ENCODE measurements around the gene HPN. TPM values are rescaled to one million over a fixed set of nuclear protein-coding genes. Genes with fewer than 3 reads are reported as not detected.

HPN gene
- total RNA-seq, 4 donors from 2014 or later, result 0.67 to 1.4 TPM; not detected in 2

DNA sequence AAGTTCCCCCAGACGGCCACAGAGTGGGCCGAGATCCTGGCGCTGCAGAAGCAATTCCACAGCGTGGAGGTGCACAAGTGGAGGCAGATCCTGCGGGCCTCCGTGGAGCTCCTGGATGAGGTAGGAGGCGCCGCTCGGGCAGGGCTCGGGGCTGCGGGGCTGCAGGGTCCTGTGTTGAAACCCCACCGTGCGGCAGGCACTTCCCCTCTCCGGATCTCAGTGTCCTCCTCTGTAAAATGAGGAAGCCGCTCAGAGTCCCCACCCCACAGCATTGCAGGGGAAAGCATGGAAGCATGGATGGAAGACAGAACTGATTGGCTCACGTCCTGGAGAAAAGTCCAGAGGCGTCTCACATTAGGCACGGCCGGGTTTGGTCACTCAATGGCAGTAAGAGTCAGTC, 18.1 kb upstream of the HPN start:
- DNase-seq, result no peak
- no peaks in the 10 kb centered on the region for H3K9me3 ChIP-seq
- peaks cover 0 to 79% (median 0%) of the 10 kb centered on the region in 3 donors for H3K36me3 ChIP-seq
- TF ChIP-seq POLR2A (IDR thresholded peaks at IDR 0.05), result no peak
- TF ChIP-seq, protein P1, sequence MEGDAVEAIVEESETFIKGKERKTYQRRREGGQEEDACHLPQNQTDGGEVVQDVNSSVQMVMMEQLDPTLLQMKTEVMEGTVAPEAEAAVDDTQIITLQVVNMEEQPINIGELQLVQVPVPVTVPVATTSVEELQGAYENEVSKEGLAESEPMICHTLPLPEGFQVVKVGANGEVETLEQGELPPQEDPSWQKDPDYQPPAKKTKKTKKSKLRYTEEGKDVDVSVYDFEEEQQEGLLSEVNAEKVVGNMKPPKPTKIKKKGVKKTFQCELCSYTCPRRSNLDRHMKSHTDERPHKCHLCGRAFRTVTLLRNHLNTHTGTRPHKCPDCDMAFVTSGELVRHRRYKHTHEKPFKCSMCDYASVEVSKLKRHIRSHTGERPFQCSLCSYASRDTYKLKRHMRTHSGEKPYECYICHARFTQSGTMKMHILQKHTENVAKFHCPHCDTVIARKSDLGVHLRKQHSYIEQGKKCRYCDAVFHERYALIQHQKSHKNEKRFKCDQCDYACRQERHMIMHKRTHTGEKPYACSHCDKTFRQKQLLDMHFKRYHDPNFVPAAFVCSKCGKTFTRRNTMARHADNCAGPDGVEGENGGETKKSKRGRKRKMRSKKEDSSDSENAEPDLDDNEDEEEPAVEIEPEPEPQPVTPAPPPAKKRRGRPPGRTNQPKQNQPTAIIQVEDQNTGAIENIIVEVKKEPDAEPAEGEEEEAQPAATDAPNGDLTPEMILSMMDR (IDR thresholded peaks at IDR 0.05), result no peak
- no peak overlapping the region for H3K27ac ChIP-seq
- no peak overlapping the region for H3K4me3 ChIP-seq
- H3K27me3 ChIP-seq, result no peaks in the 10 kb centered on the region
- H3K4me1 ChIP-seq, result no peaks in the 10 kb centered on the region

DNA sequence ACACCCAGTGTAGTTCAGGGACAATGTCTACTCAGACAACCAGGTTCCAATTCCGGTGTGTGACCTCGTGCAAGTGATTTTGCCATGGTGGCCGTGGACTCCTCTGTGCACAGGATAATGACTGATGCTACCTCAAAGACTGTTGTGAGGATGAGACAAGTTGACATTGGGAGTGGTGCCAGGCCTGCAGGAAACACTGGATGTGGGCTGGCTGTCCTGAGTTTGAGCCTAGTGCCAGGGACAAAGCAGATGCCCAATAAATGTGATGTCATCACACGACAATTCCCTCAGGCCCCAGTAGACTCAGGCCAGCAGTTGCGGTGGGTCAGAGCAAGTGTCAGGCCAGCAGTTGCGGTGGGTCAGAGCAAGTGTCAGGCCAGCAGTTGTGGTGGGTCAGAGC, 17.4 kb upstream of the HPN start:
- TF ChIP-seq POLR2A (IDR thresholded peaks at IDR 0.05), result no peak
- TF ChIP-seq, protein P1 (IDR thresholded peaks at IDR 0.05), result no peak
- no peaks in the 10 kb centered on the region for H3K4me1 ChIP-seq

DNA sequence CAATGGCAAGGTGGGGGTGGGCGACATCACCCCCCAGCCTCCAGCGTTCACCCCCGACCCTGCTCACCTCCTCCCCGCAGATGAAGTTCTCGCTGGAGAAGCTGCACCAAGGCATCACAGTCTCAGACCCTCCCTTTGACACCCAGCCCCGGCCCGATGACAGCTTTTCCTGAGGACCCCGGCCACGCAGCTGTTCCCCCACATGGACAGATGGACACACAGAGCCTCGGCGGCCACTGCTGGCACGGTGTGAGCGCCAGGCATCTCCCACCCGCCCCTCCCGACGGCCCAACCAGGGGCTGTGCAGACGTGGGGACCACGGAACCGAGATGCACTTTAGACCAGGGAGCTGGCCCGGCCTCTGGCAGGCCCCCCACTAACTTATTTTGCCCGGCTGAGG, 15.6 kb upstream of the HPN start:
- Histone ChIP-seq H3K27ac (no peak overlapping the region), H3K36me3 (peaks cover 0 to 54% (median 0%) of the 10 kb centered on the region in 3 donors), H3K4me1 (peaks cover 0 to 8% (median 2%) of the 10 kb centered on the region in 4 donors), H3K27me3 (no peaks in the 10 kb centered on the region), H3K4me3 (no peak overlapping the region), H3K9me3 (no peaks in the 10 kb centered on the region)
- DNase-seq, result no peak
- TF ChIP-seq, protein P1 (IDR thresholded peaks at IDR 0.05), result no peak
- no peak for TF ChIP-seq POLR2A (IDR thresholded peaks at IDR 0.05)

More for the DNA sequence above, 17.4 kb upstream of the HPN start:
- no peak overlapping the region for H3K27ac ChIP-seq
- H3K27me3 ChIP-seq, result no peaks in the 10 kb centered on the region
- no peaks in the 10 kb centered on the region for H3K9me3 ChIP-seq
- DNase-seq, result no peak
- no peak overlapping the region for H3K4me3 ChIP-seq
- peaks cover 0 to 73% (median 0%) of the 10 kb centered on the region in 3 donors for H3K36me3 ChIP-seq

DNA sequence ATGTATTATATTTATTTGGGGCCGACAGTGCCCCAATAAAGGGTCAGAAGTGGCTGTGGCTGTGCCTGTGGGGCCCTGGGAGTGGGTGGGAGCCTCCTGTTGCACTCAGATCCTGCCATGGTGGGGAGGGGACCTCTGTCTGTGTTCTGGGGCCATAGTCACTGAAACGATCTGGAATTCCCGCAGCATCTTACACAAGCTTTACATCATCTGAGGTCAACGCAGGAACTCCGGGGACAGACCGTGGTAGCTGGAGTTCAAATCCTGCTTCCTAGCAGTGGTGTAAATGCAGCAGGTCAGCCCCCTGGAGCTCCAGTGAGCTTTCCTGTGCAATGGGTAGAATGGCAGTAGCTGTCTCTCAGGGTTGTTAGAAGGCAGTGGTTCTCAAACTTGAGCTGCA, 15.1 kb upstream of the HPN start:
- peaks cover 0 to 49% (median 0%) of the 10 kb centered on the region in 3 donors for H3K36me3 ChIP-seq

DNA sequence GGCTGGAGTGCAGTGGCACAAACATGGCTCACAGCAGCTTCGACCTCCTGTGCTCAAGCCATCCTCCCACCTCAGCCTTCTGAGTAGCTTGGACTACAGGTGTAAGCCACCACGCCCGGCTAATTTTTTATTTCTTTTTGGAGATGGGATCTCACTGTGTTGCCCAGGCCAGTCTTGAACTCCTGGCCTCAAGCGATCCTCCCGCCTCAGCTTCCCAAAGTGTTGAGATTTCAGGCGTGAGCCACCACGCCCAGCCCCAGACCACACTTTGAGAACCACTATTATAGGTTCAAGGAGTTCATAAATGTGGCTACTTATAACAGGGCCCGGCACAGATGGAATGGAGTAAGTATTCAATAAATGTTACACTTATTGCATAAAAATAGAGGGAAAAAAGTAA, 14.5 kb upstream of the HPN start:
- no peak overlapping the region for H3K4me3 ChIP-seq
- DNase-seq, result no peak

More for the DNA sequence above, 15.1 kb upstream of the HPN start:
- H3K27ac ChIP-seq, result no peak overlapping the region
- no peaks in the 10 kb centered on the region for H3K9me3 ChIP-seq
- no peak for DNase-seq
- peaks cover 0 to 8% (median 3%) of the 10 kb centered on the region in 4 donors for H3K4me1 ChIP-seq
- H3K27me3 ChIP-seq, result no peaks in the 10 kb centered on the region
- no peak for TF ChIP-seq POLR2A (IDR thresholded peaks at IDR 0.05)
- TF ChIP-seq, protein P1 (IDR thresholded peaks at IDR 0.05), result no peak
- H3K4me3 ChIP-seq, result no peak overlapping the region

More for the DNA sequence above, 14.5 kb upstream of the HPN start:
- H3K4me1 ChIP-seq, result peaks cover 0 to 8% (median 3%) of the 10 kb centered on the region in 4 donors
- H3K36me3 ChIP-seq, result peaks cover 0 to 43% (median 0%) of the 10 kb centered on the region in 3 donors
- H3K9me3 ChIP-seq, result no peaks in the 10 kb centered on the region
- TF ChIP-seq, protein P1 (IDR thresholded peaks at IDR 0.05), result no peak
- TF ChIP-seq POLR2A (IDR thresholded peaks at IDR 0.05), result no peak
- H3K27me3 ChIP-seq, result no peaks in the 10 kb centered on the region
- no peak overlapping the region for H3K27ac ChIP-seq

Measured in Peyer's patch (tissue), 4 donors.